ENCODE data around the gene OR5T1. TPM values are rescaled to one million over a fixed set of nuclear protein-coding genes. Genes with fewer than 3 reads are reported as not detected.

OR5T1 gene
- polyA plus RNA-seq (ENCODE audit: insufficient read length), result not detected

DNA sequence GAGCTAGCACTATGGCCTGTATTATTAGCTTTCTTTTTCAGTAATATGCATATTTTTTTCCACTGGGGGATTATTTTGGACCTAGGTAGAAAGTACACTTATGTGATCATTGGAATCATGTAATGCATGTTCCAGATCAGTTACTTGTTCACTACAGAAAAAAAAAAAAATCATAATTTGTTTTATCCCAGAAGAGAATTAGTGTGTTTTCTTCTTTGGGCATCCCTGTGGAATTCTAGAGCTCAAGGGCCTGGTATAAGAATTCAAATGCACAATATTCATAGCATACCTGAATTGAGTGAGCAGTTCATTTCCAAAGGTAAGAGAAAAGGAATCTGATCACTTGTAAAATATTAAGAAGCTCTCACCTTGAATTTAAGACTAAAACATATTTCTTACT is at the start of gene OR5T1:
Gene OR5T1 (plus strand): TSS at position 301 of the 400 bp plus-strand sequence. CDS start 1,485 bp downstream, outside the sequence.
- DNase-seq (ENCODE audit: low read depth), result no peak

DNA sequence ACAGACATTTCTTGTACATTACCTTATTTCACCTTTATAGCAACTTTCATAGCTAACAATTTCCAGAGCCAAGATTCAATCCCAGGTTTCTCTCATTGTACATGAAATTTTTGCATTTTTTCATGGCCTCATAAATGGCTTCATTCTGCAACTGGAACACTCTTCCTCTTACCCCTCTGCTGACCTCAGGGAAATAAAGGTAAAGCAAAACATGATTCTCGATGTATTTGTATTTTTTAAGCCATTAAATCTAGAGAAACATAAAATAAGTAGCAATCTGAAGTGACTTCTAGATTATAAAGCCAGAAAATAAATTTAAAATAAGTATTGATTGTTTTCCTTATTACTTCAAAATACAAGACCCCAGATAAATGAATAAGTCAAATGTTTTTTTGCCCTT is 39.8 kb upstream of the OR5T1 start, which contains the start of gene OR5T2:
Gene OR5T2 (minus strand): TSS at position 101 of the 400 bp plus-strand sequence. CDS start 1,193 bp downstream, outside the sequence.
- DNase-seq (ENCODE audit: low read depth), result no peak

DNA sequence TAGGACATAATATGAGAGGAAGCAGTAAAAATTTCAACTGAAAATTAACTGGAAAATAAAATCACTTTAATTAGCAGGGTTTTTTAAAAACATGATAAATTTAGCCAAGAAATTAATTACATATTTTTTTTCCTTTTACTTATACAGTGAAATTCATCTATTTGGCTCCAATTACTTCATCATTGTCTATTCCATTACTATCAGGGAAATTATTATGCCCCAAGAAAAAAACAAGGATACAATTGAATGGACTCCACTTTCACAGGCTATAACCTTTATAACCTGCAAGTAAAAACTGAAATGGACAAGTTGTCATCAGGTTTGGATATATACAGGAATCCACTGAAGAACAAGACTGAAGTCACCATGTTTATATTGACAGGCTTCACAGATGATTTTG is 22.0 kb upstream of the OR5T1 start, which contains the start of gene OR5T3:
Gene OR5T3 (plus strand): TSS at position 301 of the 400 bp plus-strand sequence. CDS start 0 bp downstream, at position 301.
- no peak for DNase-seq (ENCODE audit: low read depth)

DNA sequence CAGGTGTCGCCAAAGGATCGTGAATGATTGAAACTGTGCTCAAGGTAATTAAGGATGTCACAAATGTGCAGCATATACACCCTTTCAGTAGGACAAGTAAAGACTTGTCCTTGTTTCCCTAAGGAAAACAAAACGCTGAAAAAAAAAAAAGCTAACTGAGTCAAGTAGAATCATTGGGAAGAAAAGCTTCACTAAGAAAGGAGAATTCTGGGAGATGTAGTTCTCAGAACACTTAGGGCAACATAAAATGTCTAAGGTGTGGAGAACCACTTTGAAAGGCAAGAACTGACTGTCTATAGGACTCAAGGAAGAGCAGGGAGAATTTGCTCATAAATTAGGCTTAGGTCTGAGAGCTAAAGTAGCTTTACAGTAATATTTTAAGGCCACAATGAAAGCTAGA is 2.9 kb upstream of the OR5T1 start:
- DNase-seq (ENCODE audit: low read depth), result no peak

DNA sequence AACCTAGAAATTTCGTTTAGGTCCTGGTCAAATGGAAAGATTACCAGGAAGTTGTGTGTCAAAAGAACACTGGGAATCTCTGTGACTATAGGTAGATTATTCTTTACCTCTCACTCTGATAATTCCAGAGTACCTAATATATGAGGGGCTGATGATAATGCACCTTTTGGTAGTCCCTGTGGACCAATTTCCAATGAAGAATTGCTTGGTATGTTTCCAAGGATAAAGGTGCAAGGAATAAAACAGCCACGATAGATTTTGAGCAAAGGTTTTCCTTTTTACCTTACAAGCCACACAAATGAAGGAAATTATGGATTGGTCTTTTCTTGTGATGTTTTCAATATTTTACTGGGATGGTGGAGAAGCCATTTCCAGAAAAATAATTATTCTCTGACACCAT is 18.2 kb downstream of the OR5T1 start, which contains the start of gene OR8H1:
Gene OR8H1 (minus strand): TSS at position 101 of the 400 bp plus-strand sequence. CDS start 1,192 bp downstream, outside the sequence.
- DNase-seq (ENCODE audit: low read depth), result no peak

DNA sequence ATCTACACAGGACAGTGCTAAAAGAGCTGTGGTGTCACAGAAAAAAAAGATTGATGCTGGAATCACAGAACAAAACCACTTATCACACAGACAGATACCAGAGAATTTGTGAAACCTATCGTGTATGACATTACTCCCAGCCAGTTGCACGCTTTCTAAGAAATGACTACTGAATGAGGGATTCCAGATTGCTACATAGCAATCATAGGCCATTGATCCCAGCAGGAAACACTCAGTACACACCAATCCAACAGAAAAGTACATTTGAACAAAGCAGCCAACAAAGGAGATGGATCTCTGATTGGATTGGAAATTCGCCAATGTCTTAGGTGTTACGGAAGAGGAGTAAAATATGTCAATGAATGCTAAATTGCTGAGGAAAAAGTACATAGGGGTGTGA is 22.9 kb downstream of the OR5T1 start:
- DNase-seq (ENCODE audit: low read depth), result no peak

GRCh38 chr11:56307836-56308235 is 33.9 kb downstream of the OR5T1 start:
- DNase-seq (ENCODE audit: low read depth), result no peak

GRCh38 chr11:56314844-56315243 is 40.9 kb downstream of the OR5T1 start, which contains the start of gene OR8K3:
TSS of gene OR8K3 (plus strand) at chr11:56315144. CDS start at chr11:56318307, 3,163 bp downstream.
- no peak for DNase-seq (ENCODE audit: low read depth)

Other genes with a start within 250 kb of the OR5T1 start
- 0.01 TPM for gene OR5AS1, start 246.5 kb upstream of the OR5T1 start, polyA plus RNA-seq (ENCODE audit: insufficient read length)
- gene OR8I2, start 180.8 kb upstream of the OR5T1 start, polyA plus RNA-seq (ENCODE audit: insufficient read length), result not detected
- 0.08 TPM for gene OR8H2, start 170.5 kb upstream of the OR5T1 start, polyA plus RNA-seq (ENCODE audit: insufficient read length)
- gene OR8H3, start 151.8 kb upstream of the OR5T1 start, polyA plus RNA-seq (ENCODE audit: insufficient read length), result not detected
- gene OR8J3, start 134.0 kb upstream of the OR5T1 start, polyA plus RNA-seq (ENCODE audit: insufficient read length), result not detected
- not detected for gene OR8K5, start 113.8 kb upstream of the OR5T1 start, polyA plus RNA-seq (ENCODE audit: insufficient read length)
- gene OR5J2, start 97.5 kb upstream of the OR5T1 start, polyA plus RNA-seq (ENCODE audit: insufficient read length), result not detected
- gene OR5T2, start 39.9 kb upstream of the OR5T1 start, polyA plus RNA-seq (ENCODE audit: insufficient read length), result not detected
- gene OR5T3, start 21.9 kb upstream of the OR5T1 start, polyA plus RNA-seq (ENCODE audit: insufficient read length), result not detected
- gene OR8H1, start 18.1 kb downstream of the OR5T1 start, polyA plus RNA-seq (ENCODE audit: insufficient read length), result not detected
- not detected for gene OR8K3, start 41.0 kb downstream of the OR5T1 start, polyA plus RNA-seq (ENCODE audit: insufficient read length)
- gene OR8K1, start 71.9 kb downstream of the OR5T1 start, polyA plus RNA-seq (ENCODE audit: insufficient read length), result not detected
- gene OR8J1, start 80.1 kb downstream of the OR5T1 start, polyA plus RNA-seq (ENCODE audit: insufficient read length), result not detected
- gene OR8U1, start 101.5 kb downstream of the OR5T1 start, polyA plus RNA-seq (ENCODE audit: insufficient read length), result not detected
- gene OR5AL1, start 138.5 kb downstream of the OR5T1 start, polyA plus RNA-seq (ENCODE audit: insufficient read length), result not detected
- gene OR5M3, start 199.2 kb downstream of the OR5T1 start, polyA plus RNA-seq (ENCODE audit: insufficient read length), result not detected
- gene OR5M8, start 217.2 kb downstream of the OR5T1 start, polyA plus RNA-seq (ENCODE audit: insufficient read length), result not detected